Loucy (cell line): ENCODE results near the gene CYP2E1.

Experiments used
- CTCF ChIP-seq: fragments of 200-600 bp; sonication (generic); conservative IDR thresholded peaks from 2 replicates; pipeline ENCODE4 v1.5.1; 2014; ENCODE audit warnings: mild to moderate bottlenecking, antibody characterized with exemption, low read length
- EZH2phosphoT487 ChIP-seq: fragments of 200-600 bp; IDR thresholded peaks from 2 replicates; pipeline ENCODE4 v1.6.1; 2018; ENCODE audit warnings: antibody characterized with exemption, mild to moderate bottlenecking, moderate library complexity, borderline replicate concordance

GRCh38 chr10:133555521-133555920, 28.4 kb downstream of the CYP2E1 start:
- TF ChIP-seq CTCF = no peak
- TF ChIP-seq EZH2phosphoT487 = no peak
